Measurements from ENCODE around the gene GPR15LG.
"Not testable (repeated sequence)": the region's sequence is repeated elsewhere in the genome, so short reads cannot be mapped to it uniquely, and the experiment has no call there.

Gene GPR15LG

DNA sequence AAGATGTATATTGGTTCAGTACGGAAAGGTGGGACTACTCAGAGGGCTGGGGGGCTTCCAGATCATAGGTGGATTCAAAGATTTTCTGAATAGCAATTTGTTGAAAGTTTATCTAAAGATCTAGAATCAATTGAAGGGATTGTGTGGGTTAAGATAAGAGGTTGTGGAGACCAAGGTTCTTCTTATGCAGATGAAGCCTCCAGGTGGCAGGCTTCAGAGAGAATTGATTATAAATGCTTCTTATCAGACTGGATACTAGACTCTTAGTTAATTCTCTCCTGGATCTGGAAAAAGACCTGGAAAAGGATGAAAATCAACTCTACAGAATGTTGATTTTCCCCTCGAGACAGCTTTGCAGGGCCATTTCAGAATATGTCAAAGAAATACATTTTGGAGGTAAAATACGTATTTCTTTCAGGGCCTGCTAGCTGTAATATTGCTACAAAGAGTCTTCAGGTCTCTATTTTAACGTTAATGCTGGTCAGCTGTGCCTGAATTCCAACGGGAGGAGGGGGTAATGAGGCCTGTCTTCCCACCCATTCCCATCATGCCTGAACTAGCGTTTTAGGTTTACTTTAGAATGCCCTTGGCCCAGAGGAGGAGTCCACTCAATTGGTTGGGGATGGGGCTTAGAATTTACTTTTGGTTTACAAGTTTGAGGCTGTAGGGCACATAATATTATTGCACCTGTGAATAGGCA lies 12.8 kb upstream of the GPR15LG start:
- peak; percentile 23 for DNase-seq
- in situ Hi-C loops (cut with HindIII; ENCODE audit: low pct_ligation_motif_present, low pct_unique_long_range_greater_than_20kb, low sequenced_read_pairs), result no loop called here

- in situ Hi-C loops (cut with HindIII; ENCODE audit: low pct_ligation_motif_present, low pct_unique_long_range_greater_than_20kb, low sequenced_read_pairs), result no loop called here
- no peak for DNase-seq
These were observed 9.6 kb upstream of the GPR15LG start for GRCh38 chr10:84163996-84164395.

DNA sequence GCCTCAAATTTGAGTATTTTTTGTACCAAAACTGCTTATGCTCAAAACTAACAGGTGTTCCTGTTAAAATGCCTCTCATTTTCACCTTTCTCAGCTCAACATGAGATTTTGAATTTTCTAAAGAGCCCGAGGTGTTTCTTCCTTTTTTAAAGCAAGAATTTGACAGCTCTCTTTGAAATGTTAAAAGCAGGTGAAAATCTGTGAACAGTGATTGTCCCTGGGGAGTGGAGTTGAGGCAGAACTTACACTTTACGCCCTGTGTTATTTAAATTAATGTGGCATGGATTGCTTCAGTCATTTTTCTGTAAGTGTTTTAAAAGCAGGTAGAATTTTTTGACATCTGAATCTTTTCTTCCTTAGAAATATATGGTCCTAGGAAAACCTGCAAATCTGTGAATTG lies 9.2 kb upstream of the GPR15LG start:
- DNase-seq, result no peak
- in situ Hi-C loops (cut with HindIII; ENCODE audit: low pct_ligation_motif_present, low pct_unique_long_range_greater_than_20kb, low sequenced_read_pairs), result no loop called here

DNA sequence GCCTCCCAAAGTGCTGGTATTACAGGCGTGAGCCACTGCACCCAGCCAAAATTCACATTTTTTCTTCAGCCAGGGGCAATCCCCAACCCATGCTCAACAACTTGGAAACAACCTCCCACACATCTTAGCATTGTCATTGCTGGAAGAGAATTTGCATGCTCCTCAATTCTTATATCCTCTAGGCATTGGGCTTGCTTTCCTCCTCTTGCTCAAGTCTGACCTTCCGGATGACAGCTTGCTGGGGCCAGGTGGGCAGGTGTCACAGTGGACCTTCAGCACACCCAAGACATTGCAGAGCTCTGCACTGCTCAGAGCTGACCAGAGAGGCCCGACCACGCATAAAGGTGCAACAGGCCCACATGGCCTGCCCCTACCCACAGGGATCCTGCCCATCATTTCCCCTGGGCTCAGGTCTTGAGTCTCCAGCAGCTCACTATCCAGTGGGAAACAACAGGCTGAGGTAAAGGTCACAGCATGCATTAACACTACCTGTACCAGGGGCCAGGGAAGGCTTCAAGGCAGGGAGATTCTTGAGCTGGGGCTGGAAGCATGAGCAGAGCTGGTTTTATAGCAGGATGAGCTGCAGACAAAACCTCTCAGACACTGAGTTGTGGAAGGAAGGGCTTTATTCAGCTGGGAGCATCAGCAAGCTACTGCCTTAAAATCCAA lies 6.8 kb upstream of the GPR15LG start:
- in situ Hi-C loops (cut with HindIII; ENCODE audit: low pct_ligation_motif_present, low pct_unique_long_range_greater_than_20kb, low sequenced_read_pairs), result no loop called here
- DNase-seq, result no peak

GRCh38 chr10:84167289-84167653 lies 6.3 kb upstream of the GPR15LG start:
- in situ Hi-C loops (cut with HindIII; ENCODE audit: low pct_ligation_motif_present, low pct_unique_long_range_greater_than_20kb, low sequenced_read_pairs), result not testable (repeated sequence)
- DNase-seq, result peak; percentile 29

GRCh38 chr10:84168382-84168781 lies 5.2 kb upstream of the GPR15LG start:
- in situ Hi-C loops (cut with HindIII; ENCODE audit: low pct_ligation_motif_present, low pct_unique_long_range_greater_than_20kb, low sequenced_read_pairs), result not testable (repeated sequence)

DNA sequence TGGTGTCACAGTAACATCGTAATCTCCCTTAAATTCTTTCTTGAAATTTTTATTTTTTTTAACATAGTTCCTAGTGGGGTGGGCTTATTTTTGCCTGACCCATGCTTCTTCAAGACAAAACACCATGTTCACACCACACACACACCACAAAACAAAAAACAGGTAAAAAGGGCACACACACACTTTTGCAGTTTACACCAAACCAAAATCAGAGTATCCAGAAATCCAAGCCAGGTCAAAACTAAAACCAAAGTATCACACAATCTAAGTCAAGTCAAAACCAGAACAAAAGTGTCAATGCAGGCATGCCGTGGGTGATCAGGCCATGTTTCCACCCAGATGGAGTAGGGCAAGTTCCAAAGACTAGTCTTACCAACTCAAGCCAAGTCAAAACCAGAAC lies 2.4 kb upstream of the GPR15LG start:
- in situ Hi-C loops (cut with HindIII; ENCODE audit: low pct_ligation_motif_present, low pct_unique_long_range_greater_than_20kb, low sequenced_read_pairs); DNase-seq: not testable (repeated sequence)

More at GRCh38 chr10:84168382-84168781, 5.2 kb upstream of the GPR15LG start:
- DNase-seq, result not testable (repeated sequence)

- DNase-seq, result peak; percentile 79
- in situ Hi-C loops (cut with HindIII; ENCODE audit: low pct_ligation_motif_present, low pct_unique_long_range_greater_than_20kb, low sequenced_read_pairs), result not testable (repeated sequence)
These were observed 1.7 kb upstream of the GPR15LG start for GRCh38 chr10:84171700-84172466.

DNA sequence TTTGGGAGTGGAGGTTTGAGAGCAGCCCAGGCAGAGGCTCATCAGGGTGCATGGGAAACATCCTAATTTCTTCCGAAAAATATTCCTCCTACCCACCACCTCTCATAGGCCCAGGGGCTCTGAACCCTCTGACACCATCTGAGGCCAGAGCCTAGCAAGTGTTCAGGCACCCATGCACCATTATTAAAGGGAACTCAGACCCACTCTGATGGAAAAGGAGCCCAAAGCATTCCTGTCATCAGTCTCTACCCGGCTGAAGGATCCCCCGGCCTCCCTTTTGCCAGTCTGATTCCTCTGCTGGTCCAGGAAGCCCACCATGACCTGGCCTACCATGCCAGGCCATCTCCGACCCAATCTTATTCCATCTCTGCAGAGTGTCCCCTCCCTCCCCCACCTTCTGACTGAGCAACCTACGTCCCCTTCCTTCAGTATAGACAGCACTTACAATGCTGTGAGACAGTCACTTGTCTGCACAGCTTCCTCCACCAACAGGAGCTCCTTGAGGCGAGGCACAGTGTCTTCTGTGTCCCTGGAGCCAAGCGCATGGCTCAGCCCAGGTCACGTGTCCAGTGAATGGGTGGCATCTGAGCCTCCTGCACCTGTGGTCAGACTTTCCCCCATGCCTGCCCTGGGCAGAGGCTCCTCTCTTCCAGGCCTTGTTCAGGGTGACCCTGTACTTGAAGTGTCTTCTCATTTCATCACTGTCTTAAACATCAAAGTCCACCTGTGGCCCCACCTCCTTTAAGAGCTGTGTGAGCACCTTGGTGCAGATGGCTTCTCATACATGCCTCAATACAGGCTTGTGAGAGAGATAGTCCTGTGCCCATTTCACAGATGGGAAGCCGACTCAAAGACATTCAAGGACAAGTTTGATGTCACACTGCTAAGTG lies 889 bp upstream of the GPR15LG start:
- no peak for DNase-seq
- in situ Hi-C loops (cut with HindIII; ENCODE audit: low pct_ligation_motif_present, low pct_unique_long_range_greater_than_20kb, low sequenced_read_pairs), result no loop called here

DNA sequence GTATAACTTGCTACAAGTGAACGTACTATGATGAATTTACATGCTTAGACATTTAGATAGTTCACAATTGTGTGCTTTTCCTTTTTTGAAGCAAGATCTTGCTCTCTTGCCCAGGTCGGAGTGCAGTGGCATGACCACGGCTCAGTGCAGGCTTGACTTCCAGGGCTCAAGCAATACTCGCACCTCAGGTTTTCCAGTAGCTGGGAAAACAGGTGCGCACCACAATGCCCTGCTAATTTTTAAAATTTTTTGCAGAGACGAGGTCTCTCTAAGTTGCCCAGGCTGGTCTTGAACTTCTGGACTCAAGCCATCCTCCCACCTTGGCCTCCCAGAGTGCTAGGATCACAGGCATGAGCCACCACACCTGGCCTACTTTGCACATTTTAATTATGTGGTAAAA lies 1.8 kb downstream of the GPR15LG start:
- in situ Hi-C loops (cut with HindIII; ENCODE audit: low pct_ligation_motif_present, low pct_unique_long_range_greater_than_20kb, low sequenced_read_pairs), result no loop called here
- DNase-seq, result no peak

GRCh38 chr10:84176351-84176750 lies 2.8 kb downstream of the GPR15LG start:
- no peak for DNase-seq

GRCh38 chr10:84176836-84177474 lies 3.4 kb downstream of the GPR15LG start:
- no peak for DNase-seq
- in situ Hi-C loops (cut with HindIII; ENCODE audit: low pct_ligation_motif_present, low pct_unique_long_range_greater_than_20kb, low sequenced_read_pairs), result no loop called here

More at GRCh38 chr10:84176351-84176750, 2.8 kb downstream of the GPR15LG start:
- in situ Hi-C loops (cut with HindIII; ENCODE audit: low pct_ligation_motif_present, low pct_unique_long_range_greater_than_20kb, low sequenced_read_pairs), result no loop called here

GRCh38 chr10:84177541-84178141 lies 4.0 kb downstream of the GPR15LG start:
- in situ Hi-C loops (cut with HindIII; ENCODE audit: low pct_ligation_motif_present, low pct_unique_long_range_greater_than_20kb, low sequenced_read_pairs), result no loop called here

DNA sequence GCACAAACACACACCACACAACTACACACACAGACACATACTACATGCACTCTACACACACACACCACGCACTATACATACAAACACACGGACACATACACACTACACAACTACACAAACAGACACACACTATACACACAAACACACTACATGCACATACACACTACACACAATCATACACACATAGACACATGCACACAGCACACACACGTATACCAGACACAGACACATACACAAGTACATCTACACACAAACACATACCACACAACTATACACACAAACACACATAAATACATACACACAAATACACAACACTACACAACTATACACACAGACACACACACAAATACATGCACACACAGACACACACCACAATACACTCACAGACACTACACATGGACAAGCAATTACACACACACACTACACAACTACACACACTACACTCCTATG lies 4.6 kb downstream of the GPR15LG start:
- DNase-seq, result no peak
- in situ Hi-C loops (cut with HindIII; ENCODE audit: low pct_ligation_motif_present, low pct_unique_long_range_greater_than_20kb, low sequenced_read_pairs), result no loop called here

More at GRCh38 chr10:84177541-84178141, 4.0 kb downstream of the GPR15LG start:
- no peak for DNase-seq

DNA sequence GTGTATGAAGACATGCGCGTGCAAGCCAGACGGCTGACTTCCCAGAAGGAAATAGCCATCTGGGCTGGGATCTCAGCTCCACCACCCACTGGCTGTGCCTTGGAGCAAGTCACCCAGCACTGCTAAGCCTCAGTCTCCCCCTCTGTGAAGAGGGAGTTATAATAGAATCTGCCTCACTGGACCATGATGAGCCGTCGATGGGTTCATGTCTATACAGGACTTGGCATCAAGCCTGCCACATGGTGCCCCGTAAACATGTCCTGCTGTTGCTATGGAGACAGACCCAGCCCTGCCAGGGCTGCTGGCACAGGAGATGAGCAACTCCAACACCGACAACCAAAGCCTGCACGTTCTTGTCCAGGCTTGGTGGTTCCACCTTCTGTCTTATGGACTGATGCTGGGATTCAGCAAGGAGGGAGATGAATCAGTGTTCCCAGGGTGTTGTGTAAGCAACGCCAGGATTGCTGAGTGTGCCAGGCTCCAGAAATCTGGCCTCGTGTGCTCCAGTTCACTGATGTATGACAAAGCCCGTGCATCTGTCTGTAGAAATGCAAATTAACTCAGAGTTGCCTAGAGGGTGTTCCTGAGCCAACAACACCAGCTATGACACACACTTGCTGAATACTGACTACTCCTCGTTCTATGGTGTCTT lies 5.6 kb downstream of the GPR15LG start:
- peak; percentile 89 for DNase-seq

GRCh38 chr10:84180386-84180785 lies 6.8 kb downstream of the GPR15LG start:
- in situ Hi-C loops (cut with HindIII; ENCODE audit: low pct_ligation_motif_present, low pct_unique_long_range_greater_than_20kb, low sequenced_read_pairs); DNase-seq: not testable (repeated sequence)

More for the DNA sequence above, 5.6 kb downstream of the GPR15LG start:
- in situ Hi-C loops (cut with HindIII; ENCODE audit: low pct_ligation_motif_present, low pct_unique_long_range_greater_than_20kb, low sequenced_read_pairs), result no loop called here

DNA sequence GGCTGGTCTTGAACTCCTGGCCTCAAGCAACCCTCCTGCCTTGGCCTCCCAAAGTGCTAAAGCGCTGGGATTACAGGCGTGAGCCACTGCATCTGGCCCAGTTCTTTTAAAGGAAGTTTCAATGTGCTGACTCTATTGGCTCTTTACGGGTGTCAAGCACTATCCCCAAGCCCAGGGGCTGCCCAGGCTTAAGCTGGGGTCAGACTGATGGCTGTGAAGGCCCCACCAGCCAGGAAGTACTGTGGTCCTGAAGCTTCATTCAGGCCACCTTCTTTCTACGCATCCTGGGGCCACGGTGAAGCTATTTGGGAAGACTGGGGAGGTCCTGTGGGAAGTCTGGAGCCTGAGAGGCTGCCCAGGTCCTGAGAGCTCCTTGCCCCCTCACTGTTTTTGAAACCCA lies 8.0 kb downstream of the GPR15LG start:
- DNase-seq, result no peak
- in situ Hi-C loops (cut with HindIII; ENCODE audit: low pct_ligation_motif_present, low pct_unique_long_range_greater_than_20kb, low sequenced_read_pairs), result no loop called here
